HG03108 (cell line): ENCODE data around the gene CAPN3.
"Not testable (repeated sequence)": the region's sequence is repeated elsewhere in the genome, so short reads cannot be mapped to it uniquely, and the experiment has no call there.

ENCODE experiments used
- ATAC-seq: cut with Tn5 transposase; IDR thresholded peaks from one replicate; pipeline ENCODE4 v1.9.1; 2021; ENCODE audit warnings: moderate library complexity; ENCODE audit not compliant: unreplicated experiment

The CAPN3 gene

GRCh38 chr15:42359249-42359648, at the start of gene CAPN3:
Gene CAPN3, plus strand, starts transcription at chr15:42359501. Its CDS starts 305 bp downstream, at chr15:42359806.
- no peak for ATAC-seq

- no peak for ATAC-seq
Measured at GRCh38 chr15:42313463-42313862, 45.8 kb upstream of the CAPN3 start.

GRCh38 chr15:42314818-42315217, 44.5 kb upstream of the CAPN3 start:
- ATAC-seq = no peak

GRCh38 chr15:42315521-42315920, 43.8 kb upstream of the CAPN3 start:
- ATAC-seq = no peak

- ATAC-seq = not testable (repeated sequence)
Measured at GRCh38 chr15:42316282-42316805, 43.0 kb upstream of the CAPN3 start.

- no peak for ATAC-seq
Measured at GRCh38 chr15:42319206-42319605, 40.1 kb upstream of the CAPN3 start.

- ATAC-seq = no peak
Measured at GRCh38 chr15:42324308-42324707, 35.0 kb upstream of the CAPN3 start.

GRCh38 chr15:42329161-42329560, 30.1 kb upstream of the CAPN3 start:
- no peak for ATAC-seq

GRCh38 chr15:42329992-42330391, 29.3 kb upstream of the CAPN3 start:
- ATAC-seq = no peak

GRCh38 chr15:42331235-42331634, 28.1 kb upstream of the CAPN3 start:
- ATAC-seq = no peak

GRCh38 chr15:42332331-42332730, 27.0 kb upstream of the CAPN3 start:
- ATAC-seq = no peak

- ATAC-seq = no peak
Measured at GRCh38 chr15:42335074-42335473, 24.2 kb upstream of the CAPN3 start.

GRCh38 chr15:42336650-42337049, 22.7 kb upstream of the CAPN3 start:
- not testable (repeated sequence) for ATAC-seq

GRCh38 chr15:42337104-42337503, 22.2 kb upstream of the CAPN3 start:
- not testable (repeated sequence) for ATAC-seq

- no peak for ATAC-seq
Measured at GRCh38 chr15:42338500-42338899, 20.8 kb upstream of the CAPN3 start.

- no peak for ATAC-seq
Measured at GRCh38 chr15:42343596-42344232, 15.6 kb upstream of the CAPN3 start.

GRCh38 chr15:42344763-42345162, 14.5 kb upstream of the CAPN3 start:
- no peak for ATAC-seq

- no peak for ATAC-seq
Measured at GRCh38 chr15:42345504-42345903, 13.8 kb upstream of the CAPN3 start.

- ATAC-seq = no peak
Measured at GRCh38 chr15:42348083-42348482, 11.2 kb upstream of the CAPN3 start.

GRCh38 chr15:42349186-42349585, 10.1 kb upstream of the CAPN3 start:
- no peak for ATAC-seq

- ATAC-seq = no peak
Measured at GRCh38 chr15:42352401-42352800, 6.9 kb upstream of the CAPN3 start.

GRCh38 chr15:42353061-42353460, 6.2 kb upstream of the CAPN3 start:
- ATAC-seq = no peak

- no peak for ATAC-seq
Measured at GRCh38 chr15:42354824-42355223, 4.5 kb upstream of the CAPN3 start.
